ENCODE data around the gene TIMM9.

The TIMM9 gene, protein sequence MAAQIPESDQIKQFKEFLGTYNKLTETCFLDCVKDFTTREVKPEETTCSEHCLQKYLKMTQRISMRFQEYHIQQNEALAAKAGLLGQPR

DNA sequence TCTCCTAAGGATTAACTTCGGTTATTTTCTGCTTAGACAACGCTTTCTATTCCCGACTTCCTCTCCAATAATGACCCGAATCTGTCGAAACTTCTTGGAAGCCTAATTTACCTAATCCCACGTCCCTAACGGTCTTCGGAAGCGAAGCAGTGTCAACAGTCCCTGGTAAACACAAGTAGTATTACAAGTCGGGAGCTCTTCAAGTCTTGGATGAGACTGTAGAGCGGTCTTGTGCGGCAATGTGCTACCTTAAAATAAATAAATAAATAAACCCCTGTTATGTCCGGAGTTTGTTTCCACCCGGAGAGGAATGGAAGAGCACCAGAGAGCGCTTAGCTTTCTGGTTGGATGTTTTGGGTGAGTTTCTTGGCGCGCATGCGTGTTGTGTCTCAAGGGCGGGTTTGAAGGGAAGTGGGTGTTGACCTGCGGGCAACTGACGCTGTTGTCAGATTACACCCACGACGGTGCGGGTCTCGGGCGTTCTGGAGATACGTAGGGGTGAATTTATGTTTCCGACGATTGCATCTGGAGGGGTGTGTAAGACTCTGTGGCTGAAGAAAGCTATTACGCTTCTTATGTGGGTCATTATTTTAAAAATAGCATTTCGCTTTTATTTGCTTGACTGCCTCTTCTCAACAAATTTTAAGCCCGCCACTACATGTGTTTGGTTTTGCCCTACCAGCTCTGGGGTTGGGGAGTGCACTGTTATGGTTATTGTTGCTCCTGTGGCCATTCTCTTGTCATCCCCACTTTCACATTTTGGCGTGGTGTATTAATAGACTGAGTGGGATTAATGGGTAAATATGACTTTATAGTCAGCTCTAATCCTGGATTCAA is at the start of gene TIMM9, which contains the start of gene KIAA0586:
TSS of gene TIMM9 (minus strand) at position 251 of the 837 bp plus-strand sequence. CDS start 15,586 bp downstream, outside the sequence.
TSS of gene KIAA0586 (plus strand) at position 439 of the 837 bp plus-strand sequence. CDS start 546 bp downstream, outside the sequence.
- H3K4me3 ChIP-seq (ENCODE audit: low read depth in 1 of 2, low read length in 2 of 2), result peak within 1 kb of the TSS; percentile 98 to 99
- peaks cover 0 to 5% of the 10 kb centered on the region in 2 donors for H3K36me3 ChIP-seq (ENCODE audit: control insufficient read depth in 1 of 2, insufficient read depth in 2 of 2, low read length in 2 of 2)
- H3K27ac ChIP-seq (ENCODE audit: low read length), result peak within 1 kb of the TSS; percentile 100
- H3K9me3 ChIP-seq (ENCODE audit: control insufficient read depth in 1 of 2, low read length in 2 of 2), result no peaks in the 10 kb centered on the region
- no peaks in the 10 kb centered on the region for H3K27me3 ChIP-seq (ENCODE audit: low read depth, low read length)
- peaks cover 4 to 25% of the 10 kb centered on the region in 2 donors for H3K4me1 ChIP-seq (ENCODE audit: control insufficient read depth in 1 of 2, insufficient read depth in 2 of 2, low read length in 2 of 2)

DNA sequence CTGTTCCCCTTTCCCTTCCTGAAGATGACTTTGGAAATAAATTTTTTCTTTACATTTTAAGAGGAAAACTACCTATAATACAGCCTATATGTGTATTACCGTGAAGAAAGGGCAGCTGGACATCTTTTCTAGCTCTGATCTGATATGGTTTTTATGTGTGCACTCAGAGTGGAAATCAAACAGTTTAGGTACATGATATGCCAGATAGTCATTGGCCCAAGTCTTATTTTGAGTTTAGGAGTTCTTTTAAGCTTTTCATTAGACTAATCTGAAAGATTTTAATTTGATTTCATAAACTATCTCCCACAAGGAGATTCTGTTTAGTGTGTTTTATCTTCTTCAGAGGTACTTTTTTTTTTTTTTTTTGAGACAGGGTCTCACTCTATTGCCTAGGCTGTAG is 49.0 kb upstream of the TIMM9 start:
- Histone ChIP-seq H3K4me1 (ENCODE audit: control insufficient read depth in 1 of 2, insufficient read depth in 2 of 2, low read length in 2 of 2) (no peaks in the 10 kb centered on the region), H3K27me3 (ENCODE audit: low read depth, low read length) (no peaks in the 10 kb centered on the region), H3K27ac (ENCODE audit: low read length) (no peak overlapping the region), H3K4me3 (ENCODE audit: low read depth in 1 of 2, low read length in 2 of 2) (no peak overlapping the region), H3K36me3 (ENCODE audit: control insufficient read depth in 1 of 2, insufficient read depth in 2 of 2, low read length in 2 of 2) (peaks cover 0 to 30% of the 10 kb centered on the region in 2 donors), H3K9me3 (ENCODE audit: control insufficient read depth in 1 of 2, low read length in 2 of 2) (no peaks in the 10 kb centered on the region)

DNA sequence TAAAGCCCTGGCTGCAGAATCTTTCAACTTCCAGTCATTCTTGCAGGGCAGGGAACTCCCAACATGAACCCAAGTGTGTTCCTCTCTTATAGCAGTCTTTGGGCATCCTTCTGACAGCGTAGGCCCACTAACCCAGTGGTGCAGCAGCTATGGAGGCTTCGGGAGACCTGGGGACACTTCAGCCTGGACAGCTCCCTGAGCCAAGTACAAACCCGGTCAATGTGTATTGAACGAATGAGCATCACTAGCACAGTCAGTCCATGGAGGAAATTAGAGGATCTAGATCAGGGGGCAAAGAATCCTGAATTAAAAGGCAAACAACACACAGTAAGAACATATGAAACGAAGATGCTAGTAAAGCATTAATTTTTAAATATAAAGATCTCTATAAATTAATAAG is 42.0 kb upstream of the TIMM9 start:
- H3K27ac ChIP-seq (ENCODE audit: low read length), result no peak overlapping the region
- H3K4me1 ChIP-seq (ENCODE audit: control insufficient read depth in 1 of 2, insufficient read depth in 2 of 2, low read length in 2 of 2), result no peaks in the 10 kb centered on the region
- H3K4me3 ChIP-seq (ENCODE audit: low read depth in 1 of 2, low read length in 2 of 2), result no peak overlapping the region
- H3K27me3 ChIP-seq (ENCODE audit: low read depth, low read length), result no peaks in the 10 kb centered on the region
- no peaks in the 10 kb centered on the region for H3K9me3 ChIP-seq (ENCODE audit: control insufficient read depth in 1 of 2, low read length in 2 of 2)
- peaks cover 20 to 29% of the 10 kb centered on the region in 2 donors for H3K36me3 ChIP-seq (ENCODE audit: control insufficient read depth in 1 of 2, insufficient read depth in 2 of 2, low read length in 2 of 2)

DNA sequence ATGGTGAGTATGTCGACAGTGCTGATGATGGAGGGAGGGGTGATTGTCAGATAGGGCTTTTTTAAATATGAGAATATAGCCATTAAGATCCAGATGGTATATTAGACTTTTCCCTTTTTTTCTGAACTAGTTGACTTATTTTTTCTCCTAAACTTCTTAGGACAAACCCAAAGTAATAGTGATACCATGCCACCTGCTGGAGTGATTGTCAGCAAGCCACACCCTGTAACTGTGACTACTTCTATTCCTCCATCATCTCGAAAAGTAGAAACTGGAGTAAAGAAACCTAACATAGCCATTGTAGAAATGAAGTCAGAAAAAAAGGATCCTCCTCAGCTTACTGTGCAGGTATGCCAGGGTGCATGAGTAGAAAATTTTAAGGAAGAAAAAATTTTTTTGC is 40.2 kb upstream of the TIMM9 start:
- no peak overlapping the region for H3K4me3 ChIP-seq (ENCODE audit: low read depth in 1 of 2, low read length in 2 of 2)
- no peaks in the 10 kb centered on the region for H3K27me3 ChIP-seq (ENCODE audit: low read depth, low read length)
- H3K36me3 ChIP-seq (ENCODE audit: control insufficient read depth in 1 of 2, insufficient read depth in 2 of 2, low read length in 2 of 2), result peaks cover 20 to 35% of the 10 kb centered on the region in 2 donors
- H3K4me1 ChIP-seq (ENCODE audit: control insufficient read depth in 1 of 2, insufficient read depth in 2 of 2, low read length in 2 of 2), result no peaks in the 10 kb centered on the region
- no peak overlapping the region for H3K27ac ChIP-seq (ENCODE audit: low read length)
- no peaks in the 10 kb centered on the region for H3K9me3 ChIP-seq (ENCODE audit: control insufficient read depth in 1 of 2, low read length in 2 of 2)

DNA sequence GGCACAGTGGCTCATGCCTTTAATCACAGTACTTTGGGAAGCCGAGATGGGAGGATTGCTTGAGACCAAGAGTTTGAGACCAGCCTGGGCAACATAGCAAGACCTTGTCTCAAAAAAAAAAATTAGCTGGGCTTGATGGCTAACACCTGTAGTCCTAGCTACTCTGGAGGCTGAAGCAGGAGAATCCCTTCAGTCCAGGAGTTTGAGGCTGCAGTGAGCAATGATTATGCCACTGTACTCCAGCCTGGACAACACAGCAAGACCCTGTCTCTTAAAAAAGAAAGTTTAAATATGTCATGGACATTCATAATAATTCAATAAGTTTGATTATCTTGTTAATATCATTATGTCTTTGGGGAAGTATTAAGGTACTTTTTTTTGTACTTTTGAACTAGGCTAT is 39.1 kb upstream of the TIMM9 start:
- Histone ChIP-seq H3K27ac (ENCODE audit: low read length) (no peak overlapping the region), H3K4me1 (ENCODE audit: control insufficient read depth in 1 of 2, insufficient read depth in 2 of 2, low read length in 2 of 2) (no peaks in the 10 kb centered on the region), H3K36me3 (ENCODE audit: control insufficient read depth in 1 of 2, insufficient read depth in 2 of 2, low read length in 2 of 2) (peaks cover 20 to 37% of the 10 kb centered on the region in 2 donors), H3K4me3 (ENCODE audit: low read depth in 1 of 2, low read length in 2 of 2) (no peak overlapping the region), H3K9me3 (ENCODE audit: control insufficient read depth in 1 of 2, low read length in 2 of 2) (no peaks in the 10 kb centered on the region), H3K27me3 (ENCODE audit: low read depth, low read length) (no peaks in the 10 kb centered on the region)

DNA sequence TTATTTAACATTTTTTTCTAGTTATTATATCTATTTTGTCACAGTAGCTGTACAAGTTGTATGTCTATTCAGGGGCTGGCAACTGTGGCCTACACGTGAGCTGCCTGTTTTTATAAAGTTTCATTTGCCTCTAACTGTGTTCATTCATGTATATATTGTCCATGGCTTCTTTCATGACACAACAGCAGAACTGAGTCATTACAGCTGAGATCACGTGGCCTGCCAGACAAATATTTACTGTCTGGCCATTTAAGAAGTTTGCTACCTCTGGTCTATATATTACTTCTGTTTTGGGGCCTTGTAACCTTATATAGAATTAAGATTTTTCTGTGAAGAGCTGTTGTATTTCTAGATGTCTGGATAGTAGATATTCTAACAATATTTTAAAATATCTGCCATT is 38.1 kb upstream of the TIMM9 start:
- H3K4me3 ChIP-seq (ENCODE audit: low read depth in 1 of 2, low read length in 2 of 2), result no peak overlapping the region
- no peaks in the 10 kb centered on the region for H3K4me1 ChIP-seq (ENCODE audit: control insufficient read depth in 1 of 2, insufficient read depth in 2 of 2, low read length in 2 of 2)
- H3K27ac ChIP-seq (ENCODE audit: low read length), result no peak overlapping the region
- no peaks in the 10 kb centered on the region for H3K27me3 ChIP-seq (ENCODE audit: low read depth, low read length)
- no peaks in the 10 kb centered on the region for H3K9me3 ChIP-seq (ENCODE audit: control insufficient read depth in 1 of 2, low read length in 2 of 2)
- peaks cover 20 to 45% of the 10 kb centered on the region in 2 donors for H3K36me3 ChIP-seq (ENCODE audit: control insufficient read depth in 1 of 2, insufficient read depth in 2 of 2, low read length in 2 of 2)

DNA sequence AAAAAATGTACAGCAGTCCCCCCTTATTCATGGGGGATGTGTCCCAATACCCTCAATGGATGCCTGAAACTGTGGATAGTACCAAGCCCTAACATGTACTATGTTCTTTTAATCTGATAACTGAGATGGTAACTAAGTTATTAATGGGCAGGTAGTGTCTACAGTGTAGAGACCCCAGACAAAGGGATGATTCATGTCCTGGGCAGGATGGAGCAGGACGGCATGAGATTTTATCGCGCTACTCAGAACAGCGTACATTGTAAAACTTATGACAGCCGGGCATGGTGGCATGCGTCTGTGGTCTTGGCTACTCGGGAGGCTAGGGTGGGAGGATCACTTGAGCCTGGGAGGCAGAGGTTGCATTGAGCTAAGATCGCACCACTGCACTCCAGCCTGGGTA is 37.3 kb upstream of the TIMM9 start:
- Histone ChIP-seq H3K27me3 (ENCODE audit: low read depth, low read length) (no peaks in the 10 kb centered on the region), H3K36me3 (ENCODE audit: control insufficient read depth in 1 of 2, insufficient read depth in 2 of 2, low read length in 2 of 2) (peaks cover 20 to 50% of the 10 kb centered on the region in 2 donors)

DNA sequence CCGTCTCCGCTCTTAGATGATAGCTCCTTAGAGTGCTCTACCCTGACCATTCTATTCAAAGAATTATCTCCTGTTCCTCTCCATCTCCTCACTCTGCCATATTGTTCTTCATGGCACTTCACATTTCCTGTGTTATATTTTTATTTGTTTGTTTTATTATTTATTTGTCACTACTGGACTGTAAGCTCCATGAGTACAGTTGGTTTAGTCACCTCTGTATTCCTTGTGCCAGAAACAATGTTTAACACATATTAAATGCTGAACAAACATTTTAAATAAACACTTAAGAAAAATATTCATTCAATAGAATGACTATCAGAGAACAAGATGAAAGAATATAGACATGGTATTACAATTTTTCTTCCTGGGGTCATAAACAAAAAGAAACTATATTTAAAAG is 35.8 kb upstream of the TIMM9 start:
- Histone ChIP-seq H3K27me3 (ENCODE audit: low read depth, low read length) (no peaks in the 10 kb centered on the region), H3K36me3 (ENCODE audit: control insufficient read depth in 1 of 2, insufficient read depth in 2 of 2, low read length in 2 of 2) (peaks cover 10 to 44% of the 10 kb centered on the region in 2 donors), H3K9me3 (ENCODE audit: control insufficient read depth in 1 of 2, low read length in 2 of 2) (no peaks in the 10 kb centered on the region), H3K27ac (ENCODE audit: low read length) (no peak overlapping the region), H3K4me1 (ENCODE audit: control insufficient read depth in 1 of 2, insufficient read depth in 2 of 2, low read length in 2 of 2) (no peaks in the 10 kb centered on the region), H3K4me3 (ENCODE audit: low read depth in 1 of 2, low read length in 2 of 2) (no peak overlapping the region)

More for the DNA sequence above, 37.3 kb upstream of the TIMM9 start:
- Histone ChIP-seq H3K27ac (ENCODE audit: low read length) (no peak overlapping the region), H3K4me3 (ENCODE audit: low read depth in 1 of 2, low read length in 2 of 2) (no peak overlapping the region), H3K4me1 (ENCODE audit: control insufficient read depth in 1 of 2, insufficient read depth in 2 of 2, low read length in 2 of 2) (no peaks in the 10 kb centered on the region), H3K9me3 (ENCODE audit: control insufficient read depth in 1 of 2, low read length in 2 of 2) (no peaks in the 10 kb centered on the region)

DNA sequence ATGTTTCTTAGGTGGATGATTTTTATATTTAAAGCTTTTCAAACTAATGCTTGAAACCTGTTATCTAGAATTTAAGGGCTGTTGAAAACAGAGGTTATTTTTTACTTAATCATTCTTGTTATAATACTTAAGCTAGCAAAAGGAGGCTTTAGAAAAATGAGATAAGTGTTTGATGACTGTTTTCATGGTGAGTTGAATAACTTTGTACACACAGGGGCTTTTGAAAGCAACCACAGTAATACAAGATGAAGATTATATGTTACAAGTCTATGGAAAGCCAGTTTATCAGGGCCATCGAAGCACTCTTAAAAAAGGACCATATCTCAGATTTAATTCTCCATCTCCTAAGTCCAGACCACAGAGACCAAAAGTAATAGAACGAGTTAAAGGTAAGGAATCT is 33.4 kb upstream of the TIMM9 start:
- no peak overlapping the region for H3K4me3 ChIP-seq (ENCODE audit: low read depth in 1 of 2, low read length in 2 of 2)
- H3K4me1 ChIP-seq (ENCODE audit: control insufficient read depth in 1 of 2, insufficient read depth in 2 of 2, low read length in 2 of 2), result no peaks in the 10 kb centered on the region
- peaks cover 4 to 53% of the 10 kb centered on the region in 2 donors for H3K36me3 ChIP-seq (ENCODE audit: control insufficient read depth in 1 of 2, insufficient read depth in 2 of 2, low read length in 2 of 2)
- H3K9me3 ChIP-seq (ENCODE audit: control insufficient read depth in 1 of 2, low read length in 2 of 2), result no peaks in the 10 kb centered on the region
- H3K27me3 ChIP-seq (ENCODE audit: low read depth, low read length), result no peaks in the 10 kb centered on the region
- no peak overlapping the region for H3K27ac ChIP-seq (ENCODE audit: low read length)

DNA sequence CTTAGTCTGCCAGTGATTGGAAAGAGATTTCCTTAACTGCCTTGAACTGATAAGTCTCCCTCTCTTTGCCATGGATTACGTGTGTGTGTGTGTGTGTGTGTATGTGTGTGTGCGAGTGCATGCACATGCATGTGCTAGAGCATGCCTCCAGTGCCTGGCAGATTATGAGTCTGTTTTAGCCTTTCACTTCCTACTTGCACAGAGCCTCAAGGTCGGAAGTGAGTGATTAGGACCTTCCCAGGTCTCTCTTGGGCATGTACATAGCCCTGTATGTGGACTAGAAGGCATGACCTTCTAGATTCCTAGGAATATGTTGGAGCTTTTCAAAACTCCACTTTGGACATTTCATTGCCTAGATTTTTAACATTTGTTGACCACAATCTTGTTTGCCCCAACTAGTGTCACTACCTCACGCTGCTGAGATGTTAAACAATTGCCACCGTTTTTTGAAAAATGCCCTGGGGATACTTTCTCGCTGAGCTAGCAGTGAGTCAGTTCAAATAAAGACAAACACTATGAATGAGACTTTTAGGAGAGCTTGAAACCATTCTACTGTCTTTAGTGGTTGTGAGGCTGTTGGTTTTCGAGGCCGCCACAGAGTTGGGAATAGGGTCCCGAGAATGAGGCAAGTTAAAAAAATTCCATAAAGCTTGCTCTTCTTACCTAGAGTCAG is 28.4 kb upstream of the TIMM9 start:
- no peaks in the 10 kb centered on the region for H3K4me1 ChIP-seq (ENCODE audit: control insufficient read depth in 1 of 2, insufficient read depth in 2 of 2, low read length in 2 of 2)
- H3K4me3 ChIP-seq (ENCODE audit: low read depth in 1 of 2, low read length in 2 of 2), result no peak overlapping the region
- H3K27me3 ChIP-seq (ENCODE audit: low read depth, low read length), result no peaks in the 10 kb centered on the region
- H3K36me3 ChIP-seq (ENCODE audit: control insufficient read depth in 1 of 2, insufficient read depth in 2 of 2, low read length in 2 of 2), result peaks cover 9 to 57% of the 10 kb centered on the region in 2 donors
- H3K9me3 ChIP-seq (ENCODE audit: control insufficient read depth in 1 of 2, low read length in 2 of 2), result no peaks in the 10 kb centered on the region
- no peak overlapping the region for H3K27ac ChIP-seq (ENCODE audit: low read length)

DNA sequence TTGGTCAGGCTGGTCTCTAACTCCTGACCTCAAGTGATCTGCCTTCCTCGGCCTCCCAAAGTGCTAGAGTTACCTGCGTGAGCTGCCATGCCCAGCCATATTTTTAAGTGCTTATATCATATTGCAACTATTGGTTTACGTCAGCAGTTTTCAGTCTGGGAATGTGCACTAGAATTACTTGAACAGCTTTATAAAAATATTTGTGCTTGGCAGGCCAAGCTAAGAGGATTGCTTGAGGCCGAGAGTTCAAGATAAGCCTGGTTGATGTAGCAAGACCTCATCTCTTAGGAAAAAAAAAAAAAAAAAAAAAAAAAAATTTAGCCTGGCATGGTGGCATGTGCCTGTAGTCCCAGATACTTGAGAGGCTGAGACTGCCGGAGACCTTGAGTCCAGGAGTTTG is 17.3 kb upstream of the TIMM9 start:
- H3K4me3 ChIP-seq (ENCODE audit: low read depth in 1 of 2, low read length in 2 of 2), result no peak overlapping the region
- no peaks in the 10 kb centered on the region for H3K4me1 ChIP-seq (ENCODE audit: control insufficient read depth in 1 of 2, insufficient read depth in 2 of 2, low read length in 2 of 2)
- no peaks in the 10 kb centered on the region for H3K9me3 ChIP-seq (ENCODE audit: control insufficient read depth in 1 of 2, low read length in 2 of 2)
- peaks cover 18 to 54% of the 10 kb centered on the region in 2 donors for H3K36me3 ChIP-seq (ENCODE audit: control insufficient read depth in 1 of 2, insufficient read depth in 2 of 2, low read length in 2 of 2)
- H3K27me3 ChIP-seq (ENCODE audit: low read depth, low read length), result no peaks in the 10 kb centered on the region
- H3K27ac ChIP-seq (ENCODE audit: low read length), result no peak overlapping the region

All from muscle layer of duodenum (tissue), 2 donors.